HG02852 (cell line): ENCODE results near the gene F2RL1.
"Not testable (repeated sequence)": the region's sequence is repeated elsewhere in the genome, so short reads cannot be mapped to it uniquely, and the experiment has no call there.

Source experiments
- ATAC-seq: cut with Tn5 transposase; IDR thresholded peaks from one replicate; pipeline ENCODE4 v1.9.1; 2021; ENCODE audit warnings: mild to moderate bottlenecking, moderate library complexity; ENCODE audit not compliant: unreplicated experiment

The F2RL1 gene

GRCh38 chr5:76849419-76850291, 30.8 kb downstream of the F2RL1 start, which contains the start of gene S100Z:
Gene S100Z (plus strand): TSS chr5:76850014. CDS start chr5:76875360, 25,346 bp downstream.
- ATAC-seq: no peak

GRCh38 chr5:76850543-76851145, 31.8 kb downstream of the F2RL1 start:
- no peak for ATAC-seq

- ATAC-seq: no peak
These were observed 33.0 kb downstream of the F2RL1 start for GRCh38 chr5:76851728-76852369.

- no peak for ATAC-seq
These were observed 33.9 kb downstream of the F2RL1 start for GRCh38 chr5:76852772-76853171.

GRCh38 chr5:76853741-76854140, 34.9 kb downstream of the F2RL1 start:
- not testable (repeated sequence) for ATAC-seq

- no peak for ATAC-seq
These were observed 35.8 kb downstream of the F2RL1 start for GRCh38 chr5:76854644-76855043.

- ATAC-seq: not testable (repeated sequence)
These were observed 36.7 kb downstream of the F2RL1 start for GRCh38 chr5:76855501-76855900.

- ATAC-seq: no peak
These were observed 37.1 kb downstream of the F2RL1 start for GRCh38 chr5:76855961-76856360.

GRCh38 chr5:76856800-76857199, 38.0 kb downstream of the F2RL1 start:
- ATAC-seq: not testable (repeated sequence)

- ATAC-seq: no peak
These were observed 40.9 kb downstream of the F2RL1 start for GRCh38 chr5:76859591-76860247.

GRCh38 chr5:76861612-76862011, 42.8 kb downstream of the F2RL1 start:
- ATAC-seq: no peak

GRCh38 chr5:76863001-76863400, 44.2 kb downstream of the F2RL1 start:
- no peak for ATAC-seq

- ATAC-seq: no peak
These were observed 47.7 kb downstream of the F2RL1 start for GRCh38 chr5:76866503-76866902.

- ATAC-seq: no peak
These were observed 48.2 kb downstream of the F2RL1 start for GRCh38 chr5:76867038-76867437.

- ATAC-seq: no peak
These were observed 49.2 kb downstream of the F2RL1 start for GRCh38 chr5:76867827-76868693.

- ATAC-seq: no peak
These were observed 51.2 kb downstream of the F2RL1 start for GRCh38 chr5:76870046-76870445.

GRCh38 chr5:76874088-76874581, 55.3 kb downstream of the F2RL1 start:
- ATAC-seq: no peak
